ENCODE measurements around the gene LMOD3.

LMOD3 gene

DNA sequence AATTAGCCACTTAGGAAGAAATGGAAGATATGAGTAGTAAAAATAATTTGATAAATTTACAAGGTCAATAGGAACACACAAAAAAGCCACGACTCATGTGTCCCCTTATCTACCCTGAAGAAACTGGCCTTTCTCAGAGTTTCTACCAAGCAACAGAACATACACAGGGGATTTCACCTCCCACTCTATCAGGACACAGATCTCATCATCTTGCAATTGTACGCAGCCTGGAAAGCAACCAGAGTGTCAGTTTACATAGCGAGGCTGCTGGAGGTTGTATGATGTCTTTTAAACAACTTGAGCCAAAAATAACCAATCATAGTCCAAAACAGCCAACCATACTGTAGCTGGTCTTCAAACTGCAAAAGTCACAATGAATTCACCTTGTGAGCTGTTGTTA is 19.7 kb upstream of the LMOD3 start:
- no peak overlapping the region for H3K27ac ChIP-seq
- TF ChIP-seq ZFX (IDR thresholded peaks at IDR 0.05; ENCODE audit: borderline replicate concordance): no peak

DNA sequence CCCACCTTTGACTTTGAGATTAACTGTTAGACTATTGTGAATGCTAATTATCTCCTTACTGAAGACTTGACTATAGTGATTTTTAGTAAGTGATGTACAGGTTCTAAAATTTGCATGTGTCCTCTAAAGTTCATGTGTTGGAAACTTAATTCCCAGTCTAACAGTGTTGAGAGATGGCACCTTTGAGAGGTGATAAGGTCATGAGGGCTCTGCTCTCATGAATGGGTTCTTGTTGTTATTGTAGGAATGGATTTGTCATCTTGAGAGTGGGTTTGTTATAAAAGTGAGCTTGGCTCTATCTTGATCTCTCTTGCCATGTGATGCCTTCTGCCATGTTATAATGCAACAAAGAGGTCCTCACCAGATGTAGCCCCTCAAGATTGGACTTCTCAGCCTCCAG is 18.9 kb upstream of the LMOD3 start:
- H3K27ac ChIP-seq: no peak overlapping the region
- no peak for TF ChIP-seq ZFX (IDR thresholded peaks at IDR 0.05; ENCODE audit: borderline replicate concordance)
- TF ChIP-seq, protein P1, sequence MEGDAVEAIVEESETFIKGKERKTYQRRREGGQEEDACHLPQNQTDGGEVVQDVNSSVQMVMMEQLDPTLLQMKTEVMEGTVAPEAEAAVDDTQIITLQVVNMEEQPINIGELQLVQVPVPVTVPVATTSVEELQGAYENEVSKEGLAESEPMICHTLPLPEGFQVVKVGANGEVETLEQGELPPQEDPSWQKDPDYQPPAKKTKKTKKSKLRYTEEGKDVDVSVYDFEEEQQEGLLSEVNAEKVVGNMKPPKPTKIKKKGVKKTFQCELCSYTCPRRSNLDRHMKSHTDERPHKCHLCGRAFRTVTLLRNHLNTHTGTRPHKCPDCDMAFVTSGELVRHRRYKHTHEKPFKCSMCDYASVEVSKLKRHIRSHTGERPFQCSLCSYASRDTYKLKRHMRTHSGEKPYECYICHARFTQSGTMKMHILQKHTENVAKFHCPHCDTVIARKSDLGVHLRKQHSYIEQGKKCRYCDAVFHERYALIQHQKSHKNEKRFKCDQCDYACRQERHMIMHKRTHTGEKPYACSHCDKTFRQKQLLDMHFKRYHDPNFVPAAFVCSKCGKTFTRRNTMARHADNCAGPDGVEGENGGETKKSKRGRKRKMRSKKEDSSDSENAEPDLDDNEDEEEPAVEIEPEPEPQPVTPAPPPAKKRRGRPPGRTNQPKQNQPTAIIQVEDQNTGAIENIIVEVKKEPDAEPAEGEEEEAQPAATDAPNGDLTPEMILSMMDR (IDR thresholded peaks at IDR 0.05): no peak

GRCh38 chr3:69137412-69137811 is 15.0 kb upstream of the LMOD3 start:
- TF ChIP-seq, protein P1 (IDR thresholded peaks at IDR 0.05): no peak
- no peak for TF ChIP-seq ZFX (IDR thresholded peaks at IDR 0.05; ENCODE audit: borderline replicate concordance)
- H3K27ac ChIP-seq: no peak overlapping the region

- no peak overlapping the region for H3K27ac ChIP-seq
- TF ChIP-seq, protein P1 (IDR thresholded peaks at IDR 0.05): no peak
- TF ChIP-seq ZFX (IDR thresholded peaks at IDR 0.05; ENCODE audit: borderline replicate concordance): no peak
Observed at GRCh38 chr3:69137005-69137404, 14.6 kb upstream of the LMOD3 start.

GRCh38 chr3:69130689-69131088 is 8.3 kb upstream of the LMOD3 start:
- TF ChIP-seq ZFX (IDR thresholded peaks at IDR 0.05; ENCODE audit: borderline replicate concordance): no peak
- H3K27ac ChIP-seq: no peak overlapping the region

- TF ChIP-seq, protein P1 (IDR thresholded peaks at IDR 0.05): no peak
- TF ChIP-seq ZFX (IDR thresholded peaks at IDR 0.05; ENCODE audit: borderline replicate concordance): no peak
- H3K27ac ChIP-seq: no peak overlapping the region
Observed at GRCh38 chr3:69129531-69129930, 7.1 kb upstream of the LMOD3 start.

GRCh38 chr3:69128509-69128908 is 6.1 kb upstream of the LMOD3 start:
- TF ChIP-seq, protein P1 (IDR thresholded peaks at IDR 0.05): no peak
- no peak for TF ChIP-seq ZFX (IDR thresholded peaks at IDR 0.05; ENCODE audit: borderline replicate concordance)
- H3K27ac ChIP-seq: no peak overlapping the region

- TF ChIP-seq ZFX (IDR thresholded peaks at IDR 0.05; ENCODE audit: borderline replicate concordance): no peak
- TF ChIP-seq, protein P1 (IDR thresholded peaks at IDR 0.05): no peak
- no peak overlapping the region for H3K27ac ChIP-seq
Observed at GRCh38 chr3:69126999-69127398, 4.6 kb upstream of the LMOD3 start.

Data from 22Rv1 (cell line).